Activated naive CD8-positive, alpha-beta T cell treated with anti-CD3 and anti-CD28 coated beads, Interleukin-2, amount 10 ng/mL, durations not matched to agents 7 days and 5 days (primary cell): Measurements from ENCODE around the gene PLA2R1. TPM values are rescaled to one million over a fixed set of nuclear protein-coding genes. Genes with fewer than 3 reads are reported as not detected.
"Not testable (repeated sequence)": the region's sequence is repeated elsewhere in the genome, so short reads cannot be mapped to it uniquely, and the experiment has no call there.

Experiments
- ATAC-seq: fragments of 150-1000 bp; cut with Tn5 transposase; one replicate; pipeline ENCODE4 v1.10.0; 2021; ENCODE audit warnings: low read depth, moderate library complexity
- POLR2A ChIA-PET: fragments of 350-600 bp; sonication (Branson Sonifier 250); formaldehyde crosslinking; loops from one replicate; lab custom pipeline; 2021; ENCODE audit warnings: antibody characterized with exemption; lab: Charles Lee
- DNase-seq: peaks from one replicate; pipeline ENCODE4 v3.0.0; 2021
- H3K27ac Mint-ChIP-seq: one replicate; pipeline ENCODE4 v1.8.0; 2022; ENCODE audit warnings: mild to moderate bottlenecking, mixed read lengths
- H3K27me3 Mint-ChIP-seq: one replicate; pipeline ENCODE4 v1.8.0; 2022; ENCODE audit warnings: mild to moderate bottlenecking, moderate library complexity, mixed read lengths
- H3K36me3 Mint-ChIP-seq: one replicate; pipeline ENCODE4 v1.8.0; 2021; ENCODE audit warnings: mild to moderate bottlenecking, mixed read lengths
- H3K4me1 Mint-ChIP-seq: one replicate; pipeline ENCODE4 v1.8.0; 2021; ENCODE audit warnings: mixed read lengths
- H3K4me3 Mint-ChIP-seq: one replicate; pipeline ENCODE4 v1.8.0; 2022; ENCODE audit warnings: mild to moderate bottlenecking, moderate library complexity, mixed read lengths
- H3K9me3 Mint-ChIP-seq: one replicate; pipeline ENCODE4 v1.8.0; 2021; ENCODE audit warnings: mixed read lengths
- total RNA-seq, 2 experiments: library from RNA; stranded (reverse); gene quantifications; one replicate each; pipeline ENCODE4 v1.2.3, GENCODE V29; 2021

PLA2R1 gene
- total RNA-seq, 2 experiments from 2014 or later = not detected

- no peaks in the 10 kb centered on the region for H3K9me3 Mint-ChIP-seq
- DNase-seq = no peak
- no peaks in the 10 kb centered on the region for H3K36me3 Mint-ChIP-seq
- H3K4me1 Mint-ChIP-seq = no peaks in the 10 kb centered on the region
- peaks cover 29% of the 10 kb centered on the region for H3K27me3 Mint-ChIP-seq
- no peak for ATAC-seq
- H3K4me3 Mint-ChIP-seq = no peak overlapping the region
- POLR2A ChIA-PET = no interaction called here
- H3K27ac Mint-ChIP-seq = no peak overlapping the region
These were observed 6.7 kb downstream of the PLA2R1 start for GRCh38 chr2:160055726-160056108.

GRCh38 chr2:160054984-160055725 is 7.3 kb downstream of the PLA2R1 start:
- Mint-ChIP-seq H3K4me1 (no peaks in the 10 kb centered on the region), H3K36me3 (no peaks in the 10 kb centered on the region), H3K9me3 (no peaks in the 10 kb centered on the region), H3K4me3 (no peak overlapping the region), H3K27ac (no peak overlapping the region), H3K27me3 (peaks cover 31% of the 10 kb centered on the region)
- POLR2A ChIA-PET = no interaction called here
- ATAC-seq (no peak), DNase-seq (no peak)

GRCh38 chr2:160053946-160054345 is 8.5 kb downstream of the PLA2R1 start:
- H3K9me3 Mint-ChIP-seq = no peaks in the 10 kb centered on the region
- ATAC-seq = no peak

GRCh38 chr2:160052531-160052930 is 9.9 kb downstream of the PLA2R1 start:
- Mint-ChIP-seq H3K27ac (no peak overlapping the region), H3K36me3 (no peaks in the 10 kb centered on the region), H3K27me3 (peaks cover 19% of the 10 kb centered on the region), H3K9me3 (no peaks in the 10 kb centered on the region), H3K4me3 (no peak overlapping the region), H3K4me1 (no peaks in the 10 kb centered on the region)
- ATAC-seq (no peak), DNase-seq (no peak)
- POLR2A ChIA-PET = no interaction called here

More at GRCh38 chr2:160053946-160054345, 8.5 kb downstream of the PLA2R1 start:
- no peak overlapping the region for H3K27ac Mint-ChIP-seq
- peaks cover 27% of the 10 kb centered on the region for H3K27me3 Mint-ChIP-seq
- DNase-seq = no peak
- POLR2A ChIA-PET = no interaction called here
- H3K36me3 Mint-ChIP-seq = no peaks in the 10 kb centered on the region
- no peaks in the 10 kb centered on the region for H3K4me1 Mint-ChIP-seq
- no peak overlapping the region for H3K4me3 Mint-ChIP-seq

- POLR2A ChIA-PET = no interaction called here
- H3K4me3 Mint-ChIP-seq = no peak overlapping the region
- DNase-seq (no peak), ATAC-seq (no peak)
- peaks cover 20% of the 10 kb centered on the region for H3K27me3 Mint-ChIP-seq
- no peaks in the 10 kb centered on the region for H3K4me1 Mint-ChIP-seq
- no peak overlapping the region for H3K27ac Mint-ChIP-seq
- H3K9me3 Mint-ChIP-seq = no peaks in the 10 kb centered on the region
- H3K36me3 Mint-ChIP-seq = no peaks in the 10 kb centered on the region
These were observed 11.0 kb downstream of the PLA2R1 start for GRCh38 chr2:160051371-160051800.

GRCh38 chr2:160050147-160050546 is 12.3 kb downstream of the PLA2R1 start:
- no peak for DNase-seq
- ATAC-seq = no peak
- H3K27ac Mint-ChIP-seq = no peak overlapping the region
- POLR2A ChIA-PET = no interaction called here
- H3K9me3 Mint-ChIP-seq = no peaks in the 10 kb centered on the region
- no peak overlapping the region for H3K4me3 Mint-ChIP-seq
- peaks cover 18% of the 10 kb centered on the region for H3K27me3 Mint-ChIP-seq
- no peaks in the 10 kb centered on the region for H3K4me1 Mint-ChIP-seq
- H3K36me3 Mint-ChIP-seq = no peaks in the 10 kb centered on the region

GRCh38 chr2:160045703-160046210 is 16.7 kb downstream of the PLA2R1 start:
- ATAC-seq (no peak), DNase-seq (no peak)
- no peaks in the 10 kb centered on the region for H3K36me3 Mint-ChIP-seq
- H3K9me3 Mint-ChIP-seq = no peaks in the 10 kb centered on the region
- no peak overlapping the region for H3K27ac Mint-ChIP-seq
- no peak overlapping the region for H3K4me3 Mint-ChIP-seq
- H3K4me1 Mint-ChIP-seq = no peaks in the 10 kb centered on the region
- POLR2A ChIA-PET = no interaction called here
- H3K27me3 Mint-ChIP-seq = peaks cover 19% of the 10 kb centered on the region

- Mint-ChIP-seq H3K36me3 (no peaks in the 10 kb centered on the region), H3K27me3 (peaks cover 14% of the 10 kb centered on the region), H3K4me1 (no peaks in the 10 kb centered on the region), H3K4me3 (no peak overlapping the region), H3K27ac (no peak overlapping the region), H3K9me3 (no peaks in the 10 kb centered on the region)
- POLR2A ChIA-PET = no interaction called here
- DNase-seq (no peak), ATAC-seq (no peak)
These were observed 17.7 kb downstream of the PLA2R1 start for GRCh38 chr2:160044728-160045127.

- Mint-ChIP-seq H3K4me1 (no peaks in the 10 kb centered on the region), H3K27ac (no peak overlapping the region), H3K9me3 (no peaks in the 10 kb centered on the region), H3K27me3 (peaks cover 14% of the 10 kb centered on the region), H3K36me3 (no peaks in the 10 kb centered on the region), H3K4me3 (no peak overlapping the region)
- POLR2A ChIA-PET = no interaction called here
- ATAC-seq (no peak), DNase-seq (no peak)
These were observed 19.1 kb downstream of the PLA2R1 start for GRCh38 chr2:160043265-160043664.

- DNase-seq = no peak
These were observed 20.4 kb downstream of the PLA2R1 start for GRCh38 chr2:160042054-160042453.

GRCh38 chr2:160041091-160041490 is 21.3 kb downstream of the PLA2R1 start:
- no peaks in the 10 kb centered on the region for H3K36me3 Mint-ChIP-seq
- peaks cover 12% of the 10 kb centered on the region for H3K27me3 Mint-ChIP-seq
- POLR2A ChIA-PET = no interaction called here
- H3K4me1 Mint-ChIP-seq = no peaks in the 10 kb centered on the region
- no peak overlapping the region for H3K27ac Mint-ChIP-seq
- H3K9me3 Mint-ChIP-seq = no peaks in the 10 kb centered on the region
- DNase-seq = no peak
- no peak for ATAC-seq
- H3K4me3 Mint-ChIP-seq = no peak overlapping the region

More at GRCh38 chr2:160042054-160042453, 20.4 kb downstream of the PLA2R1 start:
- H3K27me3 Mint-ChIP-seq = peaks cover 14% of the 10 kb centered on the region
- POLR2A ChIA-PET = no interaction called here
- no peak for ATAC-seq
- H3K9me3 Mint-ChIP-seq = no peaks in the 10 kb centered on the region
- H3K4me1 Mint-ChIP-seq = no peaks in the 10 kb centered on the region
- H3K36me3 Mint-ChIP-seq = no peaks in the 10 kb centered on the region
- no peak overlapping the region for H3K27ac Mint-ChIP-seq
- H3K4me3 Mint-ChIP-seq = no peak overlapping the region

- H3K27ac Mint-ChIP-seq = no peak overlapping the region
- ATAC-seq (no peak), DNase-seq (no peak)
- no peaks in the 10 kb centered on the region for H3K9me3 Mint-ChIP-seq
- no peaks in the 10 kb centered on the region for H3K4me1 Mint-ChIP-seq
- POLR2A ChIA-PET = no interaction called here
- no peaks in the 10 kb centered on the region for H3K36me3 Mint-ChIP-seq
- H3K4me3 Mint-ChIP-seq = no peak overlapping the region
- H3K27me3 Mint-ChIP-seq = peaks cover 13% of the 10 kb centered on the region
These were observed 23.1 kb downstream of the PLA2R1 start for GRCh38 chr2:160039166-160039903.

- ATAC-seq, DNase-seq, H3K4me3 Mint-ChIP-seq, H3K27ac Mint-ChIP-seq, H3K36me3 Mint-ChIP-seq, H3K9me3 Mint-ChIP-seq, H3K4me1 Mint-ChIP-seq, POLR2A ChIA-PET: not testable (repeated sequence)
- H3K27me3 Mint-ChIP-seq = peaks cover 16% of the 10 kb centered on the region
These were observed 23.8 kb downstream of the PLA2R1 start for GRCh38 chr2:160038662-160039061.

- no peaks in the 10 kb centered on the region for H3K9me3 Mint-ChIP-seq
- ATAC-seq (no peak), DNase-seq (no peak)
- no peak overlapping the region for H3K4me3 Mint-ChIP-seq
- H3K36me3 Mint-ChIP-seq = no peaks in the 10 kb centered on the region
- POLR2A ChIA-PET = no interaction called here
- H3K27ac Mint-ChIP-seq = no peak overlapping the region
- H3K27me3 Mint-ChIP-seq = peaks cover 9% of the 10 kb centered on the region
- H3K4me1 Mint-ChIP-seq = no peaks in the 10 kb centered on the region
These were observed 25.7 kb downstream of the PLA2R1 start for GRCh38 chr2:160036736-160037135.
